K562 (cell line): ENCODE data around the gene GSTA4. TPM values are rescaled to one million over a fixed set of nuclear protein-coding genes. Genes with fewer than 3 reads are reported as not detected.

Experiments
- ATAC-seq: fragments of 200-7000 bp; cut with Tn5 transposase; 3 replicates; pipeline ENCODE4 v1.9.1; 2020; ENCODE audit warnings: moderate library complexity
- BruUV-seq: library from RNA; stranded (reverse); fragments of 400-500 nt; replicated peaks from 2 replicates; lab custom pipeline; 2021; lab: Mats Ljungman, UMichigan
- CTCF ChIA-PET: fragments of 300-600 bp; formaldehyde crosslinking; extraction: SDS; loops from one replicate; lab custom pipeline; 2021; ENCODE audit warnings: low intra/inter-chr PET ratio; lab: Yijun Ruan, JAX
- POLR2A ChIA-PET: fragments of 300-600, 350-650 bp; sonication (Branson Sonifier 250); formaldehyde crosslinking; extraction: SDS; loops from one replicate; lab custom pipeline; 2021; ENCODE audit warnings: antibody characterized with exemption, inconsistent platforms; lab: Yijun Ruan, JAX
- DNase-seq, 4 experiments: peaks; one replicate each; pipeline versions ENCODE4 v3.0.0 to v3.0.0-alpha.2; 2011 to 2018; ENCODE audit warnings: low spot score in 3 of 4, mixed read lengths in 3 of 4; ENCODE audit errors: extremely low read depth in 1 of 4
- FAIRE-seq: peaks from 2 replicates; lab custom pipeline; 2011; peaks lifted over from hg19 to GRCh38; lab: Jason Lieb, UNC
- H2AFZ ChIP-seq: 2 replicates; pipeline ENCODE4 v1.6.0; 2011; ENCODE audit warnings: low read depth, low read length, control low read depth, inconsistent platforms
- H3K27ac ChIP-seq: fragments of 200-600 bp; 3 replicates; pipeline ENCODE4 v1.8.0; 2011; ENCODE audit warnings: low read depth, mild to moderate bottlenecking, control low read depth, inconsistent platforms, low read length, moderate library complexity, mixed read lengths; ENCODE audit errors: extremely low read depth
- H3K27me3 ChIP-seq, 2 experiments: fragments of 300-600 bp in 1 of 2; 2 replicates in 1 of 2; 3 replicates in 1 of 2; pipeline versions ENCODE4 v1.6.0 to v1.8.0; 2011; ENCODE audit warnings: inconsistent platforms in 2 of 2, low read length in 2 of 2, mild to moderate bottlenecking in 1 of 2, mixed read lengths in 1 of 2, moderate library complexity in 1 of 2; ENCODE audit not compliant: control insufficient read depth in 2 of 2, insufficient read depth in 2 of 2
- H3K36me3 ChIP-seq: fragments of 300-600 bp; 3 replicates; pipeline ENCODE4 v1.8.0; 2011; ENCODE audit warnings: mild to moderate bottlenecking, low read length, inconsistent platforms; ENCODE audit not compliant: control insufficient read depth, insufficient read depth
- H3K4me1 ChIP-seq, 2 experiments: fragments of 200-600 bp in 1 of 2; replicated peaks in 1 of 2; 2 replicates in 1 of 2; 3 replicates in 1 of 2; pipeline versions ENCODE4 v1.5.1 to v1.8.0; 2011; ENCODE audit warnings: inconsistent platforms in 2 of 2, low read length in 2 of 2, mild to moderate bottlenecking in 1 of 2, mixed read lengths in 1 of 2, moderate library complexity in 1 of 2; ENCODE audit not compliant: control insufficient read depth in 2 of 2, insufficient read depth in 2 of 2
- H3K4me2 ChIP-seq: 2 replicates; pipeline ENCODE4 v1.6.1; 2011; ENCODE audit warnings: low read length, control low read depth, inconsistent platforms, mixed read lengths; ENCODE audit not compliant: insufficient read depth
- H3K4me3 ChIP-seq: fragments of 200-600 bp; sonication (generic), shearing (Covaris generic); 2 replicates; pipeline ENCODE4 v1.5.1; 2016; ENCODE audit warnings: control low read depth, inconsistent platforms
- H3K79me2 ChIP-seq: fragments of 200-600 bp; 3 replicates; pipeline ENCODE4 v1.8.0; 2011; ENCODE audit warnings: low read length, inconsistent platforms; ENCODE audit not compliant: control insufficient read depth, insufficient read depth
- H3K9ac ChIP-seq, 2 experiments: 2 replicates each; pipeline versions ENCODE4 v1.6.0 to v1.6.1; 2011; ENCODE audit warnings: low read depth in 2 of 2, low read length in 2 of 2, control low read depth in 1 of 2, inconsistent platforms in 1 of 2, mild to moderate bottlenecking in 1 of 2, mixed read lengths in 1 of 2; ENCODE audit not compliant: insufficient read depth in 1 of 2
- H3K9me1 ChIP-seq: one replicate; pipeline ENCODE4 v1.6.0; 2011; ENCODE audit warnings: inconsistent platforms, mild to moderate bottlenecking, low read length, moderate library complexity; ENCODE audit not compliant: control insufficient read depth, insufficient read depth
- H3K9me3 ChIP-seq: replicated peaks from 2 replicates; pipeline ENCODE4 v1.5.1; 2011; ENCODE audit warnings: low read depth, low read length, inconsistent platforms; ENCODE audit not compliant: control insufficient read depth, insufficient read depth
- H4K20me1 ChIP-seq: replicated peaks from 2 replicates; pipeline ENCODE4 v1.6.1; 2011; ENCODE audit warnings: low read length, inconsistent platforms, mixed read lengths; ENCODE audit not compliant: control insufficient read depth, insufficient read depth
- EWSR1 ChIP-seq: fragments of 450-650 bp; IDR thresholded peaks from 2 replicates; pipeline ENCODE4 v1.6.1; 2018; ENCODE audit warnings: borderline replicate concordance, mild to moderate bottlenecking, low read depth, moderate library complexity; ENCODE audit not compliant: partially characterized antibody
- FOXM1 ChIP-seq, 2 experiments: fragments of 450-650 bp in 1 of 2; sonication (generic) in 1 of 2; formaldehyde crosslinking in 1 of 2; IDR thresholded peaks; 2 replicates each; pipeline versions ENCODE4 v1.6.1 to v1.9.0; 2017 to 2022; ENCODE audit warnings: low read depth in 2 of 2, mild to moderate bottlenecking in 2 of 2, missing genetic modification reagents in 1 of 2, moderate library complexity in 1 of 2
- FOXO4 ChIP-seq: fragments of 450-650 bp; formaldehyde crosslinking; IDR thresholded peaks from 2 replicates; pipeline ENCODE4 v1.4.0; 2020; ENCODE audit warnings: mild to moderate bottlenecking, moderate library complexity
- ZNF175 ChIP-seq: fragments of 200-800 bp; sonication (Bioruptor generic); IDR thresholded peaks from 2 replicates; pipeline ENCODE4 v1.6.1; 2016; ENCODE audit warnings: low read depth, mild to moderate bottlenecking, missing genetic modification characterization, missing compliant biosample characterization
- ZNF695 ChIP-seq: fragments of 450-650 bp; formaldehyde crosslinking; IDR thresholded peaks from 2 replicates; pipeline ENCODE4 v1.4.0; 2020; ENCODE audit warnings: mild to moderate bottlenecking, moderate library complexity
- WGBS: fragments of 100-300 bp; shearing (Covaris generic); methylation state at CpG from one replicate; pipeline ENCODE4 v1.1.6; 2016; ENCODE audit warnings: low coverage, mixed read lengths; ENCODE audit not compliant: insufficient coverage; ENCODE audit errors: missing lambda C conversion rate; 5-methylcytosine and 5-hydroxymethylcytosine counted together
- in situ Hi-C: fragments of 300-500 bp; cut with MboI; formaldehyde crosslinking; loops from 4 replicates; pipeline ENCODE4 v1.15.0; 2018; ENCODE audit warnings: inconsistent platforms, mixed read lengths
- intact Hi-C: fragments of 100-400 bp; cut with micrococcal nuclease; formaldehyde crosslinking; loops from 2 replicates; pipeline ENCODE4 v1.14.2; 2022
- polyA plus RNA-seq, 8 experiments: library from polyadenylated mRNA; depleted of rRNA in 4 of 8; stranded (reverse) in 5 of 8; unstranded in 3 of 8; fragments of >200 nt; fragmentation: Nextera tagmentation in 2 of 8; fragmentation: Illumina TruSeq in 1 of 8; extraction: Ambion mirVana in 2 of 8; extraction: Trizol in 1 of 8; gene quantifications; 2 replicates each; pipeline versions ENCODE4 v1.2.1 to v1.2.3, GENCODE V29; 2011 to 2014; ENCODE audit warnings: inconsistent platforms in 1 of 8, missing spikeins in 1 of 8
- total RNA-seq, 7 experiments: library from RNA; depleted of rRNA in 6 of 7; stranded (reverse); fragments of >200 nt in 6 of 7; fragmentation: Illumina TruSeq in 2 of 7; extraction: Trizol in 2 of 7; gene quantifications; 2 replicates each; pipeline versions ENCODE4 v1.2.1 to v1.2.3, GENCODE V29; 2011 to 2021; ENCODE audit warnings: low replicate concordance in 1 of 7
- TF ChIP-seq, protein P1 (sequence below): sonication (generic); formaldehyde crosslinking; IDR thresholded peaks from 2 replicates; pipeline ENCODE4 v1.4.0; 2020; ENCODE audit warnings: mild to moderate bottlenecking, missing genetic modification reagents
- TF ChIP-seq, protein P2 (sequence below): fragments of 200-800 bp; sonication (Bioruptor generic); IDR thresholded peaks from 2 replicates; pipeline ENCODE4 v1.6.1; 2016; ENCODE audit warnings: missing genetic modification characterization, missing compliant biosample characterization

Gene GSTA4
- total and polyA plus RNA-seq, 9 of the 15 experiments (the other 6 are each of a cell fraction or from before 2014, with no cell fraction given): 0.89 to 4.0 (median 2.0) TPM

- no peaks in the 10 kb centered on the region for H3K36me3 ChIP-seq
- POLR2A ChIA-PET: interaction anchor here (0.9 to 1.6 kb wide), 3 partner anchors 14 to 29 kb away, joined by 3 to 6 read pairs (median 5); no protein-coding TSS in a partner anchor
- 0 out of 5 replicates have a peak, but pooled peaks cover 0 to 3% of the 10 kb centered on the region in 2 experiments for H3K4me1 ChIP-seq
- intact Hi-C loops: no loop called here
- no peaks in the 10 kb centered on the region for H4K20me1 ChIP-seq
- no peak overlapping the region for H2AFZ ChIP-seq
- H3K4me3 ChIP-seq: no peak overlapping the region
- TF ChIP-seq ZNF695 (CRISPR knock-in tag) (no peak), FOXM1 (IDR thresholded peaks at IDR 0.05; ENCODE audit: low read depth) (no peak), FOXM1 (CRISPR knock-in tag; IDR thresholded peaks at IDR 0.05; ENCODE audit: low read depth) (no peak), EWSR1 (no peak), FOXO4 (CRISPR knock-in tag) (no peak), ZNF175 (CRISPR knock-in tag) (no peak)
- TF ChIP-seq, protein P1, sequence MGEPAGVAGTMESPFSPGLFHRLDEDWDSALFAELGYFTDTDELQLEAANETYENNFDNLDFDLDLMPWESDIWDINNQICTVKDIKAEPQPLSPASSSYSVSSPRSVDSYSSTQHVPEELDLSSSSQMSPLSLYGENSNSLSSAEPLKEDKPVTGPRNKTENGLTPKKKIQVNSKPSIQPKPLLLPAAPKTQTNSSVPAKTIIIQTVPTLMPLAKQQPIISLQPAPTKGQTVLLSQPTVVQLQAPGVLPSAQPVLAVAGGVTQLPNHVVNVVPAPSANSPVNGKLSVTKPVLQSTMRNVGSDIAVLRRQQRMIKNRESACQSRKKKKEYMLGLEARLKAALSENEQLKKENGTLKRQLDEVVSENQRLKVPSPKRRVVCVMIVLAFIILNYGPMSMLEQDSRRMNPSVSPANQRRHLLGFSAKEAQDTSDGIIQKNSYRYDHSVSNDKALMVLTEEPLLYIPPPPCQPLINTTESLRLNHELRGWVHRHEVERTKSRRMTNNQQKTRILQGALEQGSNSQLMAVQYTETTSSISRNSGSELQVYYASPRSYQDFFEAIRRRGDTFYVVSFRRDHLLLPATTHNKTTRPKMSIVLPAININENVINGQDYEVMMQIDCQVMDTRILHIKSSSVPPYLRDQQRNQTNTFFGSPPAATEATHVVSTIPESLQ (CRISPR knock-in tag): no peak
- TF ChIP-seq, protein P2, sequence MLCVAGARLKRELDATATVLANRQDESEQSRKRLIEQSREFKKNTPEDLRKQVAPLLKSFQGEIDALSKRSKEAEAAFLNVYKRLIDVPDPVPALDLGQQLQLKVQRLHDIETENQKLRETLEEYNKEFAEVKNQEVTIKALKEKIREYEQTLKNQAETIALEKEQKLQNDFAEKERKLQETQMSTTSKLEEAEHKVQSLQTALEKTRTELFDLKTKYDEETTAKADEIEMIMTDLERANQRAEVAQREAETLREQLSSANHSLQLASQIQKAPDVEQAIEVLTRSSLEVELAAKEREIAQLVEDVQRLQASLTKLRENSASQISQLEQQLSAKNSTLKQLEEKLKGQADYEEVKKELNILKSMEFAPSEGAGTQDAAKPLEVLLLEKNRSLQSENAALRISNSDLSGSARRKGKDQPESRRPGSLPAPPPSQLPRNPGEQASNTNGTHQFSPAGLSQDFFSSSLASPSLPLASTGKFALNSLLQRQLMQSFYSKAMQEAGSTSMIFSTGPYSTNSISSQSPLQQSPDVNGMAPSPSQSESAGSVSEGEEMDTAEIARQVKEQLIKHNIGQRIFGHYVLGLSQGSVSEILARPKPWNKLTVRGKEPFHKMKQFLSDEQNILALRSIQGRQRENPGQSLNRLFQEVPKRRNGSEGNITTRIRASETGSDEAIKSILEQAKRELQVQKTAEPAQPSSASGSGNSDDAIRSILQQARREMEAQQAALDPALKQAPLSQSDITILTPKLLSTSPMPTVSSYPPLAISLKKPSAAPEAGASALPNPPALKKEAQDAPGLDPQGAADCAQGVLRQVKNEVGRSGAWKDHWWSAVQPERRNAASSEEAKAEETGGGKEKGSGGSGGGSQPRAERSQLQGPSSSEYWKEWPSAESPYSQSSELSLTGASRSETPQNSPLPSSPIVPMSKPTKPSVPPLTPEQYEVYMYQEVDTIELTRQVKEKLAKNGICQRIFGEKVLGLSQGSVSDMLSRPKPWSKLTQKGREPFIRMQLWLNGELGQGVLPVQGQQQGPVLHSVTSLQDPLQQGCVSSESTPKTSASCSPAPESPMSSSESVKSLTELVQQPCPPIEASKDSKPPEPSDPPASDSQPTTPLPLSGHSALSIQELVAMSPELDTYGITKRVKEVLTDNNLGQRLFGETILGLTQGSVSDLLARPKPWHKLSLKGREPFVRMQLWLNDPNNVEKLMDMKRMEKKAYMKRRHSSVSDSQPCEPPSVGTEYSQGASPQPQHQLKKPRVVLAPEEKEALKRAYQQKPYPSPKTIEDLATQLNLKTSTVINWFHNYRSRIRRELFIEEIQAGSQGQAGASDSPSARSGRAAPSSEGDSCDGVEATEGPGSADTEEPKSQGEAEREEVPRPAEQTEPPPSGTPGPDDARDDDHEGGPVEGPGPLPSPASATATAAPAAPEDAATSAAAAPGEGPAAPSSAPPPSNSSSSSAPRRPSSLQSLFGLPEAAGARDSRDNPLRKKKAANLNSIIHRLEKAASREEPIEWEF (CRISPR knock-in tag): no peak
- TF ChIP-seq, all 486 proteins: peak for 0
- Histone ChIP-seq H3K4me2 (no peak overlapping the region), H3K27me3 (peaks cover 5 to 11% of the 10 kb centered on the region in 2 experiments; a peak in 3 of 5 replicates), H3K79me2 (no peaks in the 10 kb centered on the region), H3K9ac (no peak overlapping the region), H3K27ac (no peak overlapping the region), H3K9me1 (no peaks in the 10 kb centered on the region), H3K9me3 (no peaks in the 10 kb centered on the region)
- CTCF ChIA-PET: no interaction called here
- in situ Hi-C loops: no loop called here
- BruUV-seq: no TSS peak
- FAIRE-seq: no peak
- no peak for DNase-seq
- WGBS: 6% methylated on average over 3 of the region's 3 CpGs
- ATAC-seq: no peak
Observed at GRCh38 chr6:52966101-52966500, 29.0 kb downstream of the GSTA4 start.
